Ammon's horn (tissue), 1 donor: ENCODE data around the gene PTPN20.

Experiments used
- DNase-seq: peaks from one replicate; pipeline ENCODE4 v3.0.0-alpha.2; 2016; ENCODE audit warnings: low spot score

Gene PTPN20

DNA sequence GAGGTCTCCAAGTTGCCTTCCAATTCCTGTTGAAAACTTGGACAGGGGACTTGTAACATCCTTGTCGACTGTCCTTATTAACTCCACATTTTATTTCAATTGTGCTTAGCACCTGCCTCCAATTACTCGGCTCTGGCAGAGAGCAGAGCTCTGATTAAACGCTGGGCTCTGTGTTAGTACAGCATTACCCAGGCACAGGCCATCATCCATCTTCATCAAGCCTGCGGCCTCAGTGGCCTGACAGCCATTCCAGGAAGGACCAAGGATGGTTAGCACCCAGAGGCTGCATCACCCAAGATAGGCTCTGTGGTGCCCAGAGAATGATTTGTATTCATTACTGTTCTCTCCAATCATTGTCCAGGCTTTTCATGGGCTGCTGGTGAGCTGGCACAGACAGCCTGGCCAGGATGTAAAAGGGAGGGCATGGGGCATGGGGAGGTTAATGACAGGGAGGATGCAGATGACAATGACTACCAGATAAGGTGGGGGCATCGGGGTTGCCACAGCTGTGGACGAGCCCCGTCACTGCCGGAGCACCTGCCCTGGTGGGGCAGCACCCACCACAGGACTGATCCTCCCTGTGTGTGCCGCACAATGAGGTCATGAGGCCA lies 123.3 kb downstream of the PTPN20 start:
- no peak for DNase-seq

DNA sequence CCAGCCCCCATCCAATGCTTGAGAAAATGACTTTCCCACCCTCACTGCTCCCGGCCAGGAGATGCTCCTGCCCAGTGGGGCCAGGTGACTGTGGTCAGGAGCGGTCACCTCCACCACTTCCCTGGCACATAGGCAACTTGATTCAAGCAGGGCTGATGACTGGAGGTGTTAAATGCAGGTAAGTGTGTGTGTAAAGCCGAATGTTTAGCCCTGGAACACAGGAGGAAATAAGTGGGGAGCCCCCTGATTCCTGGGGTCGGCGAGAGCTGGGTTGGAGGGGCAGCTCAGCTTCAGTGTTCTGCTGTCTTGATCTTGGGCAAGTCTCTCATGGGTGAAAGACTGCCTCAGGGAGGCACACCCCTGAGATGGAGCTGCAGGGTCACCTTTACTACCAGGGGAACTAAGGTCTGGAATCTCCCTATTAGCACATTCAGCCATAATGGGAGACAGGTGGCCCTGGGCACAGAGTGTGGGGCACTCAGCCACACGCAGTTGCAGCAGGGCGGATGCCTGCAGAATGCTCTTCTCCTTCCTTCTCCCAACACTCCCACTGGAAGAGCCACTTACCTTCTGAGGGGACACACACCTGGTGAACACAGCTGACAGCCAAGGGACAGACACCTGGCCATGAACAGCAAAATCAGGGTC lies 124.1 kb downstream of the PTPN20 start:
- no peak for DNase-seq

DNA sequence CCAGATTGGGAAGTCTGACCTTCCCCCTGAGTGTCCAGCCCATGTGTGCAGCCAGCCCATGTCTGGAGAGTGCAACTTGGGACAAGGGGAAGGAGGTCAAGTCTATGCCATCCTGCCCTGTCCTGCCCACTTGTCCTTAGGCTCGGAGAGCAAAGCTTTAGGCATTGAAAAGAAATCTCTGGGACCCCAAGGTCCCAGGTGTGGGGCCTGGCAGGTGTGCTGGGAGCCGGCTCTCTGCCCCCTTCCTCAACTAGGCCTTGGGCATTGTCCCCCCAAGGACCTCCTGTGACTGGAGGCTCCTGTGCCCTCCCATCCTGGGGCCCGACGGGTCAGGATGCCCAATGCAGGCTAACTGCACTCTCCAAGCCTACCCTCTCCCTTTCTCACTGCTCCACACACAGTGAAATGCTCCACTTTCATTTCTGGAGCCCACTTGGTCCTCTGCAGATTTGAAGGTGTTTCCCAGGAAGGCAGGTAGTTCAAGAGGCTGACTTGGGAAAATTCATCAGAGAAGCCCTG lies 124.7 kb downstream of the PTPN20 start:
- no peak for DNase-seq

DNA sequence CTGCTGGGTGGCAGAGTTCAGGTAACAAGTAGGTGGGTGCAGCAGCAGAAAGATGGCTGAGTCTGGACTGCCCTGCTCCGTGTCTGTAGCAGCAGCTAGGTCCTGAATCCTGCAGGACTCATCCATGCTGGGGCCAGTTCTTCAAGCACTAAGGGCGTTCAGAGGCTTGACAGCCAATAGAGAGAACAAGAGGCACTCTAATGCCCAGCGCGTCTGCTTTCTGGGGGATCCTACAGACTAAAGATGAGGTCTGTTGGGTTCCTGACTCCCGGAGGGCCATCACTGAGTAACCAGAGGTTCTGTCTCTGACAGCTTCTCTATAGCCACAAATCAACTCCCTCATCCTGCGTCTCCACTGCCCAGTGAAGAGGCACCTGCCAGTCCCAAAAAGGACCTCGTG lies 125.5 kb downstream of the PTPN20 start:
- no peak for DNase-seq

DNA sequence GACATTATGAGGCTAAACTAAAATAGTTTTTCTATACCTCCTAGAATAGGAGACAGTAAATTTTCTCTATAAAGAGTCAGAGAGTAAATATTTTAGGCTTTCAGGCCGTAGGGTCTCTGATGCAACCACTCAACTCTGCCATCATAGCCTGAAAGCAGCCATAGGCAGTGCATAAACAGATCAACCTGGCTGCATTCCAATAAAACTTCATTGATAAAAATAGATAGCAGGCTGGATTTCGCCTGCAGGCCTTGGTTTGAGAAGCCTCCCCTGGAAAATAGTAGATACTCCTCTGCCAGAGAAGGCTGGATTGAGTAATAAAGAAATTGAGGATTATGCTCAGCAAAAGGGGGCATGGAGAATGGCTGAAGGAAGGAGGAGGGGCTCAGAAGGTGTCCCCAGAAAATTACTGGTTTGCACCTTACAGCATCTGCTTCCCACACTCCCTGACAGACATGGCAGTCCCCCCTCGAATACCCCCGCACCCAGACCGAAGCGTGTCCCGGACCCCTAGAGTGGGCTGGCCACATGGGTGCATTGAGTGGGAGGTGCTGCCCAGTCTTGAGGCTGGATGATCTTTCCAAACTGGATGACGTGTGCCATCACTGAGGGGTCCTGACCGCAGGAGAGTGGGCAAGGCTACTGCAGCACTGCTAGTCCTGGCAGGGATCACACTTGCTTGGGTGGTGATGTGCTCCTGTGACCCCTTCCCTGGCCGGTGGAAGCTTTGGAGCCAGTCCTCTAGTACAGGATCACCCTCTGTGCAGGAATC lies 126.6 kb downstream of the PTPN20 start:
- no peak for DNase-seq

DNA sequence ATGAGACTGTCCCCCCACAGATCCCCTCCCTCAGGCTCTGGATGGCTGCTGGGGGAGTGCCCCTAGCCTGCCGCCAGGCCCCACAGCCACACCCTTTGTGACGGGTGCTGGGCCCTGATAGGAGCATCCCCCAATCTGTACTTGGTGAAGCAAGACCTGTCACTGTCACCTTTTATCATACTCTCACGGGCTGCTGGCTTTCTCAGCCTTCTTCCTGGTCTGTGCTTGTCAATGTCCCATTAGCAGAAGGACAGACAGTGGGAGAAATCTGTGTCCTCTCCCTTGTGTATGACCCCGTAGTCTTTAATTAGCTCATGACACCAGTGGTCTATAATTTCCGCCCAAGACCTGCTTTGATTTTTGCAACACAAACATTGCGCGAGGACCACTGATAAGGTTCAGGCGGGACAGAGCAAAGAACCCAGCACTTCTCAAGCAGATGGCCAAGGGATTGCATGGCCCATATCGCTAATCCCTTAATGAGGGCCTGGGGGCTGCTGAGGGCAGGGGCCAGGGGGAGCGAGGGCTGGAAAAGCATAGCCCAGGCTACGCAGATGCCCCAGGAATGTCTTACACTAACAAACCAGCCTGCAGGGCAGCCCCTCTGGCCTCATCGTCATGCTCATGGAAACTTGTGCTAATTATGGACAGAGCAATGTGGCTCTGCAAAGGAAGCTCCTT lies 127.8 kb downstream of the PTPN20 start:
- no peak for DNase-seq

DNA sequence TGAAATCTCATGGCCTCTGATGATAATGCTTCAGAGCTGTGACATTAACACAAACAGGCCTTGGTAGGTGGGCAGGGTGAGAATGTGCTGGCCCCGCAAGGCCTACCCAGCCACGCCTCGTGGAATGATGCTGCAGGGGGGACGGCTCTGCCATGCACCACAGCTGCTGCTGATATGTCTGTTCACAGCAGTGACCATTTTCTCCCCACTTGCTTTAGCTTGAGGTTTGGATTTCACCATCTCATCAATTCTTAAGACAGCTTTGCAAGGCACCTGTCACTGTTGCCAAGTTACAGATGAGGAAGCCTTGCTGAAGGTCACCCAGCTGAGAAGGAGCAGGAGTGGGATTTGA lies 128.3 kb downstream of the PTPN20 start:
- DNase-seq: no peak

DNA sequence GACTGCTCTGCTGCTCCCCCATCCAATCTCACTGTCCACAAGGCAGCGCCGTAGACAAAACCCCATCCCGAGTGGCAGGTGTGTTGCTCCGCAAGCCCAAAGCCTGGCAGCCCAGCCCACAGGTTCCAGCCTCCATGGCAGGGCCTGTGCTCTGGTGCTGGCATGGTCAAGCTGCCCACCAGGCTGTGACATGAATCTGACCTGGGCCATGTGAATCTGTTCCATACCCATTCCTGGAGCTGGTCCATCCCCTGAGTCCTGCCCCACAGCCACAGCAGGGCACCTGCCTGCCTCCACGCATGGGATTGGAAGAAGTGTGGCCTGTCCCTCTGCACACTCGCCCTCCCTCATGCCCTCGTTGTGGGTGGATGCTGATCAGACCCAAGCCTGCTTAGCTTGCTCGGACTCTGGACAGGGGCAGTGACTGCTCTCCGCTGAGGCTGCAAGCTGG lies 128.8 kb downstream of the PTPN20 start:
- no peak for DNase-seq

DNA sequence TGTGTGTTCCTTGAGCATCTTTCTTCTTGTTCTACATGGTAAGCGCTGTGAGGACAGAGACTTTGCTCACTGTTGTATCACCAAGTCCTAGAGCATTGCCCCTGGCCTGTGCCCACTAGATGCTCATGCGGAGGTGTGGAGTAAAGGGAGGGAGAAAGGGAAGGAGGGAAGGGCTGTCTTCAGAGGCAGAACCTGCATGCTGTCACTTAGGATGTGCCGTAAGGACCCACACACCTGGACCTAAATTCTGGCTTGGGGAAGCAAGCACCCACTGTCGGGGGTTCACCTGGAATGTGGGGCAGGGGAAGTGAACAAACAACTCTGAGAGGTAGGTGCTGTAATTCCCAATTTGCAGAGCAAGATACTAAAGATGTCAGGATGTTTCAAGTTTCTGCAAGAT lies 129.5 kb downstream of the PTPN20 start:
- no peak for DNase-seq

DNA sequence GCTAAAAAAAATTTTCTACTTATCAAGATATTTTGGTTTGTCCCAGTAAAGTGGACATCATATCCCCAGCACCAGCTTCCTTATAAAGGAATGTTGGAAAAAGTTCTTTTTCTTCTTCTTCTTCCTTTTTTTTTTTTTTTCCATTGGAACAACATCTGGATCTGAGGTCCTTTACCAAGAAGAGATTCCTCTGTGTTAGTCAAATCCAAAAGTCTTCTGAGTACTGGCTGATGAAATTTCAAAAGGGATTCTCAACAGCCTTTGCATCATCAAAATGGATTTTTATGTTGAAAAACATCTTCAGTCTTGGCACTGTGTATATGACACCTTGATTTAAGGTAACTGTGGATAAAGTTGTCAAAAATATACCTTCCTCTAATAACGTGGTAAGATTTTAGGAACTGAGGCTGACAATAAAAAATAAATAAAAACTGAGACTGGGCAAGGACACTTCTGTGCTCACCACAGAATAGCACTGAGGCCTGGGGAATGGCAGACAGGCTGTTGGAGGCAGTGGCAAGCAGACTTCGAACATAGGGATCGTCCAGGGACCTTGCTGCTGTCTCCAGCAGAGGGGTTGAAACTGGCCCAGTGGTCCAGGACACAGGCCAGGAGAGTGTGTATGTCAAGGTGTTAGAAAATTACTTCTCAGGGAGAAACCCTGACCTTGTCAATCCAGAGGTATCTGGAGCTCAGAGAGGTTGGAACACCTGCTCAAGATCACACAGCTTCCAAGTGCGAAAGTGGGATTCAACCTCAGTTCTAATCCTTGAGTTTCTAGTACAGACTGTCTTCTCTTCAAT lies 130.4 kb downstream of the PTPN20 start:
- DNase-seq: no peak

DNA sequence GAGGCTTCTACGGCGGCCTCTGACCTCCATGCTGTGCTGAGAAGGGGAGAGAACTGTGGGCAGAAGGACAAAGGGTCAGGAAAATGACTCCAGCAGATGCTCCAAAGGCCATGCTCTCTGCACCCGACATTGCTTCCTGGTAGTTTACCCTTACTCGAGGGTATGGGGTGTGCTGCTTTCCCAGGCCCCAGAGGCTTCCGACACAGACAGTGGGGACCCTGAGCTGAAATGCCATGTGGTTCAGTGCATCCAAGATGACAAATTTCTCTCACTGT lies 130.9 kb downstream of the PTPN20 start:
- DNase-seq: no peak

DNA sequence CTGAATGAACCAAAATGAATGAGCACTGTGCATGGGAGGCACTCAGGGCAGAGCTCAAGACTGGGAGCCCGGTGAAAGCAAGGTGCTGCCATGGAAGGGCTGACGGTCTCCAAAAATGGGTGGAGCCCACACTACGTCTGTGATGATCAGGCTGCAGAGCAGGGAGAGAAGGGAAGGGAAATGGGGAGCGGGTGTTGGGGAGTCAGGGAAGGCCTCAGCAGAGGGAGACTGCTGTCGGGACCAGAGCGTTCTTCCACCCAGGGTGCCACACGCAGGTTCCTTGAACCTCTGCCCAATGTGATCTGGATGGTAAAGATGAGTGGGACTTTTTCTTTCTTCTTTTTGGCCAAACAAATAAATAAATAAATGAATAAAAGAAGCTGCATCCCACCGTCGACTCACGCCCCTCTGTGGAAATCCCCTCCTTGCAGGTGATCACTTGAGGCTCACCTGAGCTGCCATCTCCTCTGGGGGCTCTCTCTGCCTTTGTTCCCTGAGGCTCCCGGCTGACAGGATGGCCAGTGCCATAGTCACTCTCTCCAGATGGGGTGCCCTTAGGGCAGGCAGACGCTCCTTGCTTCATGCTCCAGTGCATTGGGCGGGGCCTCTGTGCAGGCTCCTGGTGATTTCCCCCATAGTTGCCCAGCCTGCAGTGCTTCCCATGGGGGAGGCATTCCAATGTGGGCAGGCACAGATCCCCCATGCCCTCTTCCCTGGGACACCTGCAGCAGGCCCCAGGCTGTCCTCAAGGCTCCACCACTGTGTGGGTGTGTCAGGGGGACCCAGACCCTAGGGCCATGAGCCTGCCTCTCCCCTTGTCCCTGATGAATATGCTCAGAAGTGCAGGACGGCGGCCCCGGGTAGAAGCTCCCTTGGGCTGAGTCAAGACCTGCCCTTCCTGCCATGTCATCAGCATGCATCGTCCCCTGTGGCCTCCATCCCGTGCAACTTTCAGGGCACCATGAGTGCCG lies 131.8 kb downstream of the PTPN20 start:
- no peak for DNase-seq

DNA sequence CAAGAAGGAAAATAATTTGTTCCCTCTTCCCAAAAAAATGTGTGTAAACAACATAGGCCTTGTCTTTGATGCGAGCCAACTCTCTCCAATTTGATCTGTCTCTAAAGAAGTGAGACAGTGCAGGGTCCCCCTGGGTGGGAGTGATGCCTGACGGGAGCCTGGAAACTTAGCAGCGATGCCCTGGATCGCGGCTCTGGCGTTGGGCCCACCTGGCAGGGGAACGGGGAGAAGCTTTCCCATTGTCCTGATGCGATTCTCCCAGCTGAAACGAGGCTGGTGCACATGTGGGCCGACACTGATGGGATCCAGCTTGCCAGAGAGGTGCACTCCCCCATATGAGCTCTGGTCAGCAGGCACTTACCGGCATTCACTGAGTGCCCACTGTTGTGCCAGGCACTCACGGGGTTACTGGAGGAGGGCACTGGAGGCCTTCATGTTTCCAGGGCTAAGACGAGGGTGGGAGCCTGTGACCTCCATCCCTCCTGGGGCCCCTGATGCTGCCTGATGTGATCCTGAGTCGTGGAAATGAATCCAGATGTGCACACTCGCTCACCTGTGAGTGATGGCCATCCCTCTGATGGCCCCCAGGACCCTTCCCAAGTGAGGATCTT lies 132.8 kb downstream of the PTPN20 start:
- DNase-seq: no peak

DNA sequence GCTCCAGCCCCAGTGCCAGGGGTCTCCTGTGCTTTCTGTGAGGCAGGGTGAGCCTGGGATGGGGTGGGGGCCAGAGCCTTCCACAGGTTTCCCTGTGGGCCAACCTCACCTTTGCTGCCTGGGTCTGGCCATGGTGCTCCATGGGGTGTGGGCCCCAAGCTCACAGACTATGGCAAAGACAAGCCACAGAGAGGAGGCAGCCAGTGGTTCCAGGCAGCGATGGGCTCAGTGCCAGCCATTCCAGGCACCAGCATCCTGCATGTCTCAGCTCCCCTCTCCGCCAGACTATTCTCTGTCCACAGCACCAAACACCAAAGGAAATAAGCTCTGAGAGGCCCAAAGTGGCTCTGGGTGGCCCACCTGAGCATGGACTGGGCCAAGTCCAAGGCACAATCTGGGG lies 133.5 kb downstream of the PTPN20 start:
- no peak for DNase-seq

DNA sequence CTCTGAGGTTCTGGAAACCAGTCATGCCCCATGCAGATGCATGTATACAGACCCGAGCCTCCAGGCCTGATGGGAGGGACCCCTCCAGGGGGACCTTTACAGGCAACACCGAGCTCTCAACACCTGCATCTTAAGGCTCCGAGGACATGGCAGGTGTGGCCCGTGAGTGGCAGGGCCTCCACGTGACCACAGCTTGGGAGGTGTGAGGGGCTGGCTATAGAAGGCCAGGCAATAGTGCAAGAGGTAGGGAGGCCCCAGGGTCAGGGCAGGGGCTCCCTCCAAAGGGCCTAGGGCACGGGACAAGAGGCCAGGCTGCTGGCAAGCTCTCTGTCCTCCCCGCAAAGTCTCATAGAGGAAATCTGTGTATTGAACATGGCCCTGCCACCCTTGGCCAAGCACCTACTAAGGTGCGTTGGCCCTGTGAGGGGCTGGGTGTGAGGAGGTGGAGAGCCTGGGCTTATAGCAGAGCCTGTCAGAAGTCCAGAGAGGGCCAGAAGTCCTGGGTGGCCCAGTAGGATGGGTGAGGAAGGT lies 134.2 kb downstream of the PTPN20 start:
- no peak for DNase-seq

DNA sequence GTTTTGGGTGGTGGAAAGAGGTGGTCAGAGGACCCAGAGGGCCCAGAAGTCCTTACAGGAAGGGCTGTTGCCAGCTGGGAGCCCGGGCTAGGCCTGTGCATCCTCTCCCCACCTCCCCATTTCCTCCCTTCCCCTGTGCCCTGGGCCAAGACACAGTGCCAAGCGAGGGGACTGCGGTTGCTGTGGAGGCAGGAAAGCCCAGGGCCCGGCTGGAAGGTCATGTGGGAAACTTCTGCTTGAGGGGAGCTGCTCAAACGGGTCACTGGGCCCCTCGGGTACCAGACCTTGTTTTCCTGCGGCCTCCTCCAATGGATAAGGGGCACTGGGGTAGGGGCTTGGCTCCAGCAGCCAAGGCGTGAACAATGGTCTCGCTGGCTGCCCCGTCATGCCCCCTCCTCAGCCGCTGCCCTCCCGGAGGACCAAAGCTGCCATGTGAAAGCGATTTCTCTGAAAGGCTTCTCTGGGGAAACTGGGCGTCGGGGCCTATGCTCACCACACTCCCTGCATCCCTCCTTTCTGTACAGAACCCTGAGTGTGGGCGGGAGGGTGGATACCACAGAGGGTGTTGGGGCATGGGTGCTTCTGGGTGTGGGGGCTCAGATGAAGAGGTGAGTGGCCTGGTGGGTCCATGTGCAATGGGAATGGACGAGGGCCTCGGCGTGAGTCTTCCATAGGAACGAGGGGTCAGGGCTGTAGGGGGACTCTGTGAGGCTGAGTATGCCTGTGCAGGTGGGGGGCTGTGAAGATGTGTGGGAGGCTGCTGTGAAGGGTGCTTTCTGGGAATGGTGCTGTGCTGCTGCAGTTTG lies 135.3 kb downstream of the PTPN20 start:
- no peak for DNase-seq

DNA sequence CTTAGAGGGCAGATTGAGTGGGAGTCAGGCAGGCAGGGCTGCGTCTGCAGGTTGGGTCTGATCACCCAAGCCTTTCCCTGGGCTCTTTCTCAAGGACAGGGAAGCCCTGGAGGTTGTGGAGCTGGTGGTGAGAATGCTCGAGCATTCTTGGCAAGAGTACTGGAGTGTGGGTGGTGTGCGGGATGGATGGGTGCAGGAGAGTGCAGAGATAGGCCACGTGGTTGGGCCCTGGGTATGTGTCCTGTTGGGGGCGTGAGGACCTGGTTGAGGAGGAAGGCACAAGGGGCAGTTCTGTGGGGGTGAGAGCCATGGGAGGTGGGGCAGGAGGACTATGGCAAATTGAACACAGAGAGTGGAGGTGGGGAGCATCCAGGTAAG lies 135.9 kb downstream of the PTPN20 start:
- DNase-seq: no peak

DNA sequence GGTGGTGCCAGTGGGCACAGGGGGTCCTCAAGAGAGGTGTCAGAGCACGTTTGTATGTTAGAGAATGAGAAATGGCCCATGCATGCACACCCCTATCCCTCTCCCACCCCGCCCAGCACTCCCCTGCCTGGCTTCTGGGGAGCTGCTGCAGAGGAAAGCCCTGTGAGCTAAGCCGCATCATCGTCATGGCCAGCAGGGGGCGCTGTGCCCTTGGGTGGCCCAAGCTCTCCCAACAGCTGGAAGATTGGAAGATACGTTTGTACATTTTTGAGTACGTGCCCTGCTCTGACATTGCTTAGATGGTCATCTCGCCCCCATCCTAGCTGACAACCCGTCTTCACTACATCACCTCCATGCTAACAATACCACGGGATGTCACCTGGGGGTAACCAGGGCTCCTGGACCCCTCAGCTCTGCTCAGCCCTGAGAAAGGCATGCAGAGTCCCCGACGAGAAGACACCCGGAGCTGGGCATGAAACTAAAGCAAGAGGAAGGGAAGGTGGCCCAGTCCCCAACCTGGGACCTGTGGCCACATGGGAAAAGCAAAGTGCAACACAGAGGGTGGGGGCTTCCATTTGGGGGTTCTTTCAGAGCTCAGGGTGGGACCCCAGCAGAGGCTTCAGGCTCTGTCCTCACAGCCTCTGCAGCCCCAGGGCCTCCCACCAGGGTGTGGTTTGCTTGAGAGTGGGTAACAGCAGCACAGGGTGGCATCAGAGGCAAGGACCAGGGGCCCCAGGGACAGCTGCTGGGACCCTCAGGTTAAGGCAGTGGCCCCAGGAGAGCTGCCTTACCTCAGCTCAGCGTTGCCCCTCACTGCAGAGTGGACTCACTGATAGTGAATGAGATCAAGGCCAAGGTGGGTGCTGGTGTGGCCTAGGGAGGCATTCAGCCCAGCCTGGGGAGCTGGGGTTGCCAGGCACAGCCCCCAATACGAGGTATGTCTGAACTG lies 136.6 kb downstream of the PTPN20 start:
- peak; percentile 78 for DNase-seq
